HCT116 (cell line): Measurements from ENCODE around the gene C12orf57. TPM values are rescaled to one million over a fixed set of nuclear protein-coding genes. Genes with fewer than 3 reads are reported as not detected.
A peak's percentile ranks its signal among the peaks of the same experiment; 100 is the strongest.

Experiments used
- ATAC-seq: fragments of 200-7000 bp; cut with Tn5 transposase; 2 replicates; pipeline ENCODE4 v1.9.1; 2020; ENCODE audit warnings: mild to moderate bottlenecking, moderate library complexity
- BruUV-seq: library from RNA; stranded (reverse); fragments of 400-500 nt; replicated peaks from 2 replicates; lab custom pipeline; 2021; lab: Mats Ljungman, UMichigan
- CTCF ChIA-PET: fragments of 300-600 bp; sonication (Branson Sonifier 250); formaldehyde crosslinking; loops from one replicate; lab custom pipeline; 2021; ENCODE audit warnings: antibody characterized with exemption; lab: Charles Lee
- POLR2A ChIA-PET: fragments of 300-600, 350-600 bp; sonication (Branson Sonifier 250); formaldehyde crosslinking; loops from one replicate; lab custom pipeline; 2021; ENCODE audit warnings: antibody characterized with exemption; lab: Charles Lee
- RAD21 ChIA-PET, 2 experiments: fragments of 300-600 bp; sonication (Branson Sonifier 250); formaldehyde crosslinking; loops; one replicate each; lab custom pipeline; 2023; ENCODE audit warnings: low total read pairs in 2 of 2; ENCODE audit not compliant: uncharacterized antibody in 2 of 2, unreplicated experiment in 2 of 2, low non-redundant PET in 1 of 2; lab: Charles Lee
- DNase-seq: peaks from one replicate; pipeline ENCODE4 v3.0.0-alpha.2; 2010; ENCODE audit warnings: low read depth, low spot score
- H2AFZ ChIP-seq: fragments of 200-600 bp; shearing (Covaris generic), sonication (generic); 2 replicates; pipeline ENCODE4 v1.6.1; 2017; ENCODE audit warnings: low read depth, mixed run types, mixed read lengths, antibody characterized with exemption, low read length; ENCODE audit not compliant: poor library complexity, severe bottlenecking
- H3K27ac ChIP-seq: 2 replicates; pipeline ENCODE4 v1.5.1; 2012; ENCODE audit warnings: low read depth, low read length
- H3K27me3 ChIP-seq: fragments of 200-600 bp; sonication (generic); 2 replicates; pipeline ENCODE4 v1.6.1; 2016; ENCODE audit warnings: mixed run types, low read length, mixed read lengths; ENCODE audit not compliant: insufficient read depth
- H3K36me3 ChIP-seq, 2 experiments: fragments of 200-500 bp in 1 of 2; fragments of 200-600 bp in 1 of 2; sonication (Bioruptor generic) in 1 of 2; sonication (generic) in 1 of 2; 2 replicates each; pipeline versions ENCODE4 v1.5.1 to v1.6.1; 2014 to 2016; ENCODE audit warnings: low read length in 2 of 2, inconsistent platforms in 1 of 2, mixed read lengths in 1 of 2, mixed run types in 1 of 2; ENCODE audit not compliant: insufficient read depth in 2 of 2, control insufficient read depth in 1 of 2
- H3K4me1 ChIP-seq, 2 experiments: fragments of 200-600 bp in 1 of 2; sonication (generic) in 1 of 2; 2 replicates each; pipeline versions ENCODE4 v1.5.1 to v1.6.1; 2012 to 2017; ENCODE audit warnings: low read length in 2 of 2, inconsistent platforms in 1 of 2, mild to moderate bottlenecking in 1 of 2, mixed read lengths in 1 of 2, mixed run types in 1 of 2, moderate library complexity in 1 of 2; ENCODE audit not compliant: insufficient read depth in 2 of 2, control insufficient read depth in 1 of 2
- H3K4me2 ChIP-seq: fragments of 200-600 bp; sonication (generic); 2 replicates; pipeline ENCODE4 v1.6.1; 2017; ENCODE audit warnings: mixed run types, low read length, mixed read lengths
- H3K4me3 ChIP-seq, 2 experiments: fragments of 200-600 bp in 1 of 2; sonication (generic) in 1 of 2; replicated peaks in 1 of 2; 2 replicates each; pipeline ENCODE4 v1.5.1; 2011 to 2016; ENCODE audit warnings: low read length in 2 of 2, control low read depth in 1 of 2, low read depth in 1 of 2, mild to moderate bottlenecking in 1 of 2, mixed read lengths in 1 of 2, mixed run types in 1 of 2
- H3K79me2 ChIP-seq: fragments of 200-600 bp; sonication (generic); 2 replicates; pipeline ENCODE4 v1.6.1; 2017; ENCODE audit warnings: mild to moderate bottlenecking, mixed run types, low read length, moderate library complexity, mixed read lengths; ENCODE audit not compliant: insufficient read depth
- H3K9ac ChIP-seq: fragments of 200-600 bp; sonication (generic); 2 replicates; pipeline ENCODE4 v1.6.1; 2016; ENCODE audit warnings: low read length, mixed read lengths
- H3K9me2 ChIP-seq: fragments of 200-600 bp; sonication (generic), shearing (Covaris generic); 2 replicates; pipeline ENCODE4 v1.6.1; 2017; ENCODE audit warnings: mixed run types, mild to moderate bottlenecking, moderate library complexity; ENCODE audit not compliant: insufficient read depth
- H3K9me3 ChIP-seq, 2 experiments: fragments of 200-500 bp in 1 of 2; fragments of 200-600 bp in 1 of 2; sonication (Bioruptor generic) in 1 of 2; sonication (generic) in 1 of 2; 2 replicates each; pipeline ENCODE4 v1.6.1; 2014 to 2017; ENCODE audit warnings: low read length in 2 of 2, mixed read lengths in 2 of 2, inconsistent platforms in 1 of 2, low read depth in 1 of 2, mild to moderate bottlenecking in 1 of 2, mixed run types in 1 of 2, moderate library complexity in 1 of 2; ENCODE audit not compliant: control insufficient read depth in 1 of 2, insufficient read depth in 1 of 2
- H4K20me1 ChIP-seq: fragments of 200-600 bp; sonication (generic), shearing (Covaris generic); 2 replicates; pipeline ENCODE4 v1.6.1; 2017; ENCODE audit warnings: mixed run types, mild to moderate bottlenecking, moderate library complexity; ENCODE audit not compliant: insufficient read depth
- EGR1 ChIP-seq: IDR thresholded peaks from 2 replicates; pipeline ENCODE4 v1.6.1; 2012; ENCODE audit warnings: low read depth
- EZH2 ChIP-seq: fragments of 200-600 bp; sonication (generic); IDR thresholded peaks from 2 replicates; pipeline ENCODE4 v1.6.1; 2017; ENCODE audit warnings: antibody characterized with exemption, mixed run types
- EZH2phosphoT487 ChIP-seq: fragments of 200-600 bp; IDR thresholded peaks from 2 replicates; pipeline ENCODE4 v1.6.1; 2018; ENCODE audit warnings: antibody characterized with exemption, borderline replicate concordance
- FOSL1 ChIP-seq: IDR thresholded peaks from 2 replicates; pipeline ENCODE4 v1.6.1; 2012; ENCODE audit warnings: low read depth
- JUND ChIP-seq: IDR thresholded peaks from 2 replicates; pipeline ENCODE4 v1.6.1; 2012
- POLR2A ChIP-seq: IDR thresholded peaks from 2 replicates; pipeline ENCODE4 v1.7.0; 2011; ENCODE audit warnings: borderline replicate concordance; ENCODE audit not compliant: insufficient read depth, insufficient read length; ENCODE audit errors: extremely low read depth
- POLR2AphosphoS5 ChIP-seq: IDR thresholded peaks from 2 replicates; pipeline ENCODE4 v1.6.1; 2011; ENCODE audit warnings: mild to moderate bottlenecking, low read depth, low read length, moderate library complexity
- SP1 ChIP-seq: IDR thresholded peaks from 2 replicates; pipeline ENCODE4 v1.6.1; 2012; ENCODE audit warnings: low read depth
- TCF7L2 ChIP-seq: IDR thresholded peaks from 2 replicates; pipeline ENCODE4 v1.7.0; 2011; ENCODE audit warnings: borderline replicate concordance, inconsistent platforms; ENCODE audit not compliant: insufficient read depth, insufficient read length; ENCODE audit errors: extremely low read depth
- YY1 ChIP-seq: IDR thresholded peaks from 2 replicates; pipeline ENCODE4 v1.6.1; 2011; ENCODE audit warnings: low read length, low read depth, moderate library complexity, mild to moderate bottlenecking; ENCODE audit not compliant: insufficient replicate concordance; ENCODE audit errors: extremely low read depth
- ZFX ChIP-seq: fragments of 450-650 bp; IDR thresholded peaks from 2 replicates; pipeline ENCODE4 v1.6.1; 2017
- intact Hi-C: fragments of 100-400 bp; cut with micrococcal nuclease; formaldehyde crosslinking; loops from 2 replicates; pipeline ENCODE4 v1.10.0; 2022
- total RNA-seq: library from RNA; stranded (reverse); gene quantifications from one replicate; pipeline ENCODE4 v1.2.1, GENCODE V29; 2021; ENCODE audit not compliant: unreplicated experiment
- TF ChIP-seq, protein P1 (sequence below), 3 experiments: fragments of 200-600 bp in 1 of 3; sonication (generic) in 1 of 3; IDR thresholded peaks in 2 of 3; conservative IDR thresholded peaks in 1 of 3; 2 replicates each; pipeline ENCODE4 v1.5.1; 2012 to 2017; ENCODE audit warnings: low read depth in 2 of 3, low read length in 2 of 3, antibody characterized with exemption in 1 of 3, borderline replicate concordance in 1 of 3, control low read depth in 1 of 3, mild to moderate bottlenecking in 1 of 3, mixed read lengths in 1 of 3, mixed run types in 1 of 3, moderate library complexity in 1 of 3; ENCODE audit not compliant: insufficient read depth in 1 of 3

C12orf57 gene
- total RNA-seq, 1 experiment from 2014 or later, result 202 TPM

DNA sequence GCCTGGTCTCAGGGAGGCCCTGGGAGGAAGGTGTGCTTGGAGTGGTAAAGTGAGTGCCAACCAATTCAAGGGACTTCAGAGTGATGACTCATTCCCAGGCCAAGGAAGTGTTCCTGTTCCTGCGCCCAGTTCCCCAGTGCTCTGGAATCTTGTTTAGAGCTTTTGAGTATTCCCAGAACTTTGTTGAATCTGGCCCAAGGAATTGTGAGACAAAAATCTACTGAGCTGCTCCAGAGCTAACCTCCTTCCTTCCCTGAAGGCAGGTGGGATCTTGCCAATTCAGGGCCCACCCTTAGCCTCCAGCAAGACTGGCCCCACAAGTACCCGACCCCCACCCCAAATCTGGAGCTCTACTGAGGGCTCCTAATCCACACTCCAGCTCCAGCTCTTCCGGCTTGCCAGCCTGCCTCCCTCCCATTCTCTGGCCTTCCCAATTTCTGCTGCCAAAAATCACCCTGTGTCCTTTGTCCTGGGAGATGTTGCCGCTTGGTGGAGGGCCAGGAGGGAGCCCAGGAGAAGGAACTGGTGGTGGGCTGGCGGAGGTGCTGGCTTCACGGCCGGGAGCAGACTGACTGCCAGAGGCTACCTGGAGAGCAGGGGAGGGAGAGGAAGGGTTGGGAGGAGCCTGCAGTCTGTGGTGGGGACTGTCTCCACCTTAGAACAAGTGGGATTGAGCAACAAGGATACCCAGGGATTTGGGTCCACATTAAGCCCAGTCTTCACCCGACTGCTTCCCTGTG, 18.1 kb upstream of the C12orf57 start (continued):
- no peak for TF ChIP-seq SP1
- TF ChIP-seq YY1, result no peak
- no peak for TF ChIP-seq FOSL1
- peak; percentile 93 for TF ChIP-seq POLR2A
- TF ChIP-seq EZH2, result no peak
- TF ChIP-seq, protein P1, sequence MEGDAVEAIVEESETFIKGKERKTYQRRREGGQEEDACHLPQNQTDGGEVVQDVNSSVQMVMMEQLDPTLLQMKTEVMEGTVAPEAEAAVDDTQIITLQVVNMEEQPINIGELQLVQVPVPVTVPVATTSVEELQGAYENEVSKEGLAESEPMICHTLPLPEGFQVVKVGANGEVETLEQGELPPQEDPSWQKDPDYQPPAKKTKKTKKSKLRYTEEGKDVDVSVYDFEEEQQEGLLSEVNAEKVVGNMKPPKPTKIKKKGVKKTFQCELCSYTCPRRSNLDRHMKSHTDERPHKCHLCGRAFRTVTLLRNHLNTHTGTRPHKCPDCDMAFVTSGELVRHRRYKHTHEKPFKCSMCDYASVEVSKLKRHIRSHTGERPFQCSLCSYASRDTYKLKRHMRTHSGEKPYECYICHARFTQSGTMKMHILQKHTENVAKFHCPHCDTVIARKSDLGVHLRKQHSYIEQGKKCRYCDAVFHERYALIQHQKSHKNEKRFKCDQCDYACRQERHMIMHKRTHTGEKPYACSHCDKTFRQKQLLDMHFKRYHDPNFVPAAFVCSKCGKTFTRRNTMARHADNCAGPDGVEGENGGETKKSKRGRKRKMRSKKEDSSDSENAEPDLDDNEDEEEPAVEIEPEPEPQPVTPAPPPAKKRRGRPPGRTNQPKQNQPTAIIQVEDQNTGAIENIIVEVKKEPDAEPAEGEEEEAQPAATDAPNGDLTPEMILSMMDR (IDR thresholded peaks at IDR 0.05 in 2 of 3, conservative IDR thresholded peaks at IDR 0.05 in 1 of 3; ENCODE audit: borderline replicate concordance in 1 of 3, insufficient read depth in 1 of 3, low read depth in 2 of 3, low read length in 2 of 3), result no peak
- TF ChIP-seq EGR1, result no peak
- TF ChIP-seq POLR2AphosphoS5, result peak; percentile 78
- no peak for TF ChIP-seq EZH2phosphoT487
- no peak for TF ChIP-seq JUND

DNA sequence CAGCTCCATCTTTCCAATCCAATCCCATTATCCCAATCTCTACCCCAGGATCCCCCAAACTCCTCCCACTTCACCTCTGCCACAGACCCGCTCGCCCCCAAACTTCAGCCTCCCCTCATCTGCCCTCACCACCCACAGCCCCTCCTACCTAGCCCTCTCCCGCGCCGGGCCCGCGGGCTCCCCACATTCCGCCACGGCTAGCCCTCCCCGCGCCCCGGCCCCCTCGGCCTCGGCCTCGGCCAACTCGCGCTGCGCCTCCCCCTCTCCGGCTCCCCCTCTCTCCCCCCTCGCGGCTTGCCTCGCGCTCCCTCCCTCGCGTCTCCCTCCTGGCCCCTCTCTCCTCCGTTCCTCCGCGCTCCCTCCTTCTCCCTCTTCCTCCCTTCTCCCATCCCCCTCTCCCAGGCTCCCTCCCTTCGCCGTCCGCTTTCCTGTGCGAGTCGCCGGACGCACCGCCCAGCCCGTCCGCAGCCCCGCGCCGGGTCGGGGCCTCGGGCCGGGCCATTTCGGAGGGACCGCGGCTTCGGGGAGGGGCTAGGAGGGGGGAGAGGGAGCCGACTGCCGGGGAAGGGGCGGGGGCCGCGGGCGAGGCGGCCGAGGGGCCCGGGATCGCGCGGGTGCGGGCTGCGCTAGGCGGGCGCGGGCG, 16.3 kb upstream of the C12orf57 start, which contains the start of gene ATN1:
Gene ATN1 (plus strand): TSS at position 581 of the 643 bp plus-strand sequence. CDS start 6,043 bp downstream, outside the sequence.
- H3K4me1 ChIP-seq, result peaks cover 25 to 53% of the 10 kb centered on the region in 2 experiments
- intact Hi-C loops, result loop anchor here (5.0 kb wide), 1 partner anchor 55 kb away; the partner anchor contains the start of gene SPSB2
- POLR2A ChIA-PET, result interaction anchor here (0.7 to 5.1 kb wide), 7 partner anchors 10 to 181 kb away, joined by 3 to 96 read pairs (median 7); partner anchors contain the start of genes C12orf57, RNU7-1 and SPSB2
- H3K4me2 ChIP-seq, result peak within 1 kb of the TSS; percentile 93
- no peaks in the 10 kb centered on the region for H3K9me3 ChIP-seq
- peak within 1 kb of the TSS; percentile 96 for H3K9ac ChIP-seq
- peak; percentile 10 for ATAC-seq
- RAD21 ChIA-PET, result interaction anchor here in 1 of 2 experiments (0.6 kb wide), 1 partner anchor 10 kb away, joined by 3 read pairs; no protein-coding TSS in a partner anchor
- no TSS peak for BruUV-seq
- H3K27me3 ChIP-seq, result no peaks in the 10 kb centered on the region
- peaks cover 48% of the 10 kb centered on the region for H3K79me2 ChIP-seq
- no peak for DNase-seq
- H3K27ac ChIP-seq, result peak within 1 kb of the TSS; percentile 99
- H3K4me3 ChIP-seq, result peak within 1 kb of the TSS; percentile 79 to 92
- H3K9me2 ChIP-seq, result no peaks in the 10 kb centered on the region
- peak; percentile 25 for TF ChIP-seq TCF7L2
- peak; percentile 59 for TF ChIP-seq POLR2AphosphoS5
- TF ChIP-seq EZH2phosphoT487, result no peak
- peak; percentile 76 for TF ChIP-seq ZFX
- TF ChIP-seq, all 23 proteins: peak for 3
- H4K20me1 ChIP-seq, result no peaks in the 10 kb centered on the region
- H2AFZ ChIP-seq, result no peak within 1 kb of the TSS
- CTCF ChIA-PET, result interaction anchor here (2.9 to 3.5 kb wide), 3 partner anchors 11 to 55 kb away, joined by 14 to 30 read pairs (median 23); partner anchors contain the start of gene SPSB2
- H3K36me3 ChIP-seq, result peaks cover 0 to 6% of the 10 kb centered on the region in 2 experiments; a peak in 2 of 4 replicates
